ENCODE data around the gene TMEM151B. TPM values are rescaled to one million over a fixed set of nuclear protein-coding genes. Genes with fewer than 3 reads are reported as not detected.

TMEM151B gene
- total and polyA plus RNA-seq, 2 of the 13 experiments (the other 11 are each of a cell fraction or from before 2014, with no cell fraction given) = not detected

GRCh38 chr6:44264154-44265006 is 5.9 kb upstream of the TMEM151B start (continued):
- TF ChIP-seq ZNF512 (CRISPR knock-in tag; IDR thresholded peaks at IDR 0.05) (no peak), AGO1 (IDR thresholded peaks at IDR 0.05; ENCODE audit: low read depth, low read length, poor library complexity, severe bottlenecking) (no peak), ZNF674 (CRISPR knock-in tag; IDR thresholded peaks at IDR 0.05; ENCODE audit: low read depth) (0 out of 2 replicates have a peak, but pooled peaks have one; percentile 34), ZNF883 (CRISPR knock-in tag; IDR thresholded peaks at IDR 0.05; ENCODE audit: not compliant biosample characterization) (peak; percentile 0), MIER3 (CRISPR knock-in tag; IDR thresholded peaks at IDR 0.05; ENCODE audit: borderline replicate concordance) (0 out of 2 replicates have a peak, but pooled peaks have one; percentile 3), BHLHE40 (IDR thresholded peaks at IDR 0.05; ENCODE audit: low read length) (peak; percentile 46), LCORL (IDR thresholded peaks at IDR 0.05) (no peak), LCORL (CRISPR knock-in tag; IDR thresholded peaks at IDR 0.05) (0 out of 2 replicates have a peak, but pooled peaks have one; percentile 39), KMT2A (CRISPR knock-in tag; IDR thresholded peaks at IDR 0.05) (peak; percentile 7; the same call in 1 of the 2 replicates), ZNF513 (CRISPR knock-in tag; conservative IDR thresholded peaks at IDR 0.05) (no peak), HES4 (CRISPR knock-in tag; IDR thresholded peaks at IDR 0.05; ENCODE audit: borderline replicate concordance) (0 out of 2 replicates have a peak, but pooled peaks have one; percentile 2), ZNF572 (CRISPR knock-in tag; IDR thresholded peaks at IDR 0.05) (no peak), ZNF253 (CRISPR knock-in tag; IDR thresholded peaks at IDR 0.05; ENCODE audit: borderline replicate concordance) (0 out of 2 replicates have a peak, but pooled peaks have one; percentile 14)

All from HepG2 (cell line).